Measurements from ENCODE around the gene CDH18.
"Not testable (repeated sequence)": the region's sequence is repeated elsewhere in the genome, so short reads cannot be mapped to it uniquely, and the experiment has no call there.

Gene CDH18

DNA sequence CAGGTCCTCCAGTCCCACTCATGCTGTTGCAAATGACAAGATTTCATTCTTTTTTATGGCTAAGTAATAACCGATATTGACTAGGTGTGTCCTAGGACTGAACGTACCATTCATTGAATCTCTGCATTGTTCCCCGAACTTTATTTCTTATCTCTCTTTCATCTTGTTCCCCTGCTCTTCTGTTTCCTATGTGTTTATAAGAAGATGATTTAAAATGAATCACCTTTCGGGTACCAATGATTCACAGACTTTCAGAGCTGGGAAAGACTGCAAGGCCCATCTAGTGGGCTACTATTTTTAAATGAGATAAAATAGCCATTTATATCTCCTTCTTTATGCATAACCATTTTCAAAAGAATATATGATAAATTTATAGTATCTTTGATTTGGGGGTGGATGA, 133.0 kb downstream of the CDH18 start:
- DNase-seq = no peak

- DNase-seq = no peak
Measured at GRCh38 chr5:19853616-19854240, 134.3 kb downstream of the CDH18 start.

GRCh38 chr5:19837536-19838174, 150.3 kb downstream of the CDH18 start:
- DNase-seq = no peak

DNA sequence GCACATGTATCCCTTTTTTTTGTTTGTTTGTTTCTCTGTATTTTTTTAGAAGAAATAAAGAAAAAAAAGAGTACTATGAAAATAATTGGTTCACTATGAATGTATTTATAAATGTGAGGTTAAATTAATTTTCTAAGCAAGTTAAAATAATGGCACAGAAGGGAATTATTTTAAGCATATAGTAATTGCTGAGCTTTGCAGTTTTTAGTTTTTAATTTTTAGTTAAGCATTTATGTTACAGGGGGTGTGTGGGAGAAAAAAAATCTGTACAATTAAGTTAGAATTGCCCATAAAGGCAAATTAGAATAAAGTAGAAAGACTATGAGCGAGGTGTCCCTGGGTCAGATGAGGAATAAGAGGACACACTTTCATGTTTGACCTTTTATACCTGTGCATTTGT, 152.6 kb downstream of the CDH18 start:
- DNase-seq = no peak

- not testable (repeated sequence) for DNase-seq
Measured at GRCh38 chr5:19812720-19813119, 175.3 kb downstream of the CDH18 start.

- DNase-seq = no peak
Measured at GRCh38 chr5:19806756-19807155, 181.2 kb downstream of the CDH18 start.

DNA sequence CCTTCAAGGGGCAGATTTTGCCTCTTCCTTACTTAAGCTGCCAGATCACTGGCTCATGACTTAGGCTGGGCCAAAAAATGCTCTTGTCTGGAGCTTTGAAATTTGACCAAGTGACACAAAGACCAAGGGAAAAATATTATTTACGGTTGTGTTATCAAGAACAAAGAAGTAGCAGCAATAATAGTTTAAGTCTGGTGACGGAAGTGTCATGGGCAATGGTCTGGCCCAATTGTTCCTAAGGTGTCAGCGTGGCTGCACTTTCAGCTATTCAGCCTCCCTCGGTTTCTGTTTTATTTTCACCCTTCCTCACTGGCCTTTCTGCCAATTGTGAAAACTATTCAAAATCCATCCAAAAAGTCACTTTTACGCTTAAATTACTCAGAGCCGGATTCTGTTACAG, 185.3 kb downstream of the CDH18 start:
- DNase-seq = no peak

- no peak for DNase-seq
Measured at GRCh38 chr5:19795218-19795617, 192.8 kb downstream of the CDH18 start.

GRCh38 chr5:19790829-19791466, 197.1 kb downstream of the CDH18 start:
- DNase-seq = no peak

DNA sequence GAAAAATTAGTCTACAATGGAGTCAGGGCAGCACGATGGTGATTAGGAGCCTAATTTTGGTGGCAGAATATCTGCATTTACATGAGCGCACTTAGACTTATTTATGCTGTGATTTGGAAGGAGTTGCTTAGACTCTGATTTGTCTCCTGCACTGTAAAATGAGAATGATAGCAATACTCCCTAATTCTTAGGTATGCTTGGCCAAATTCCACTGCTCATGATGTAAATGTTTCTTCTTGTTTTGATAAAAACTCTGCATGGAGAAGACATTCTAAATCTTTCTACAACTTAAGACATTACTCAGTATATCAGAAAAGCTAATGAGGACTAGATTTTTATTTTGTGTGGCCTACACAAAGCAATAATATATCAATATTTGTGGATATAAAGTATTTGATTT, 205.4 kb downstream of the CDH18 start:
- no peak for DNase-seq

GRCh38 chr5:19777363-19777762, 210.6 kb downstream of the CDH18 start:
- DNase-seq = no peak

GRCh38 chr5:19776886-19777285, 211.1 kb downstream of the CDH18 start:
- DNase-seq = not testable (repeated sequence)

DNA sequence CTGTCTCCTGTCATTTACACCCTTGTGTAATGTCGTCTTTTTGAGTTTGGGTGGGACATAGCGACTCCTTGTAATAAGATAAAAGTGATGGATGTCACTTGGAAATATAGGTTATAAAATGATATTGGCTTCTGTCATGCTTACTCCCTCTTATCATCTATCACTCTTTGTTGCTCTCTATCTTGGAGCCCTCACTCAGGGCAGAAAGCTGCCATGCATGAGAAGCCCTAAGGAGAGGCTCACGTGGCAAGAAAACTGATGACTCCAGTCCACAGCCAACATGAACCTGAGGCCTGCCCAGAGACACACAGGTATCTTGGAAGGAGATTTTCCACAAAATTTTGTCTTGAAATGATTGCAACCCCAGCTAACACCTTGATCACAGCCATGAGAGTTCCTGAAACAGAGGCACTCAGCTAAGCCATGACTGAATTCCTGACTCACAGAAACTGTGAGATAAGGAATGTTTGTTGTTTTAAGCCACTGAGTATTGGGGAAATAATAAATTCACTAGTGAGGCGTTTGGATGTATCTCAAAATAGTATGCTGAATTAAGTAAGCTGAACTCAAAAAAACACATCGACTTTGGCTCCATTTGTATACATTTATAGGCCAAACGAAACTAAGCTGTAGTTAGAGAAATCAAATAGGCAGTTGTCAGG, 216.7 kb downstream of the CDH18 start:
- DNase-seq = no peak

DNA sequence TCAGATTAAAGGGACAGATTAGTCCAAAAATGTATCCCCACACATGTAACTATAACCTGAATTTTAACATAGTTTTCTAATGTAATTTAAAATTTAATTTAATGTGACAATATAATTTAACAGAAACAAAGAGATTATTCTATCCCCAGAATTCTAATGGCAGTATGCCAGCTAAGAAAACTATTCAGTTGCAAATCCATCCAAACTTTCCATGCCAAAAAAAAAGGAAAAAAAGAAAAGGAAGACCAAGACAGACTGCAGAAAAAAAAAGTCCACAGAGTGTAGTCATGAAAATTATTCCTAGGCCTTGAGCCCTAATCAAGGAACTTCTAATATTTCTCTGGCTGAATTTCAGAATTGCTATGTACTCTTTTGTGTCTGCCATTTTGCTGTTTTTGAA, 217.6 kb downstream of the CDH18 start:
- no peak for DNase-seq

DNA sequence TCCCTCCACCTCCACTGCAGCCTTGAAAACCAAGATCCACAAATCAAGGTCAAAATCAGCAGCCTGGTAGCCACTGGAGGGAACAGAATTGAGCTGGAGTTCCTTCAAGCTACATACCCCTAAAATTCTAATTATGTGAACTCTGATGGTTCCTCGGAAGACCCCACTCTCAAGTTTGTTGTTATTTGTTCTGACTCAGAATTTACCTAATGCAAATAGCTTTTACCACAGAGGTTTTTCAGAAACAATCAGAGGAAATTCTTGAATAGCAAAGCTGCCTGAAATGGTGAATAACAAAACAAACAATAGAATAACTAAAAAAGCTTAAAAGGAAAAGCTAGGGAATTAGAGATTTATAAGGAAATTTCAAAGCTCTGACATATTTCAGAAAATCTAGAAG, 220.0 kb downstream of the CDH18 start:
- no peak for DNase-seq

DNA sequence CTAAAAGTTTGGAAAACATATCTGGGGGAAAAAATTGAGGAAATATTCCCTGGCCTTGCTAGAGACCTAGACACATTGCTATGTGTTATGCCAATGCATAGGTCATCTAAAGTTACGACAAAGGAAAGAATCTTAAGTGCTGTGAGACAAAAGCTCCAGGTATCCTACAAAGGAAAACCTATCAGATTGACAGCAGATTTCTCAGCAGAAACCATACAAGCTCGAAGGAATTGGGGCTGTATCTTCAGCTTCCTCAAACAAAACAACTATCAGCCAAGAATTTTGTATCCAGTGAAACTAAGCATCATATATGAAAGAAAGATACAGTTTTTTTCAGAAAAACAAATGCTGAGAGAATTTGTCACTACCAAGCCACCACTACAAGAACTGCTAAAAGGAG, 234.4 kb downstream of the CDH18 start:
- no peak for DNase-seq

- DNase-seq = no peak
Measured at GRCh38 chr5:19751326-19751725, 236.7 kb downstream of the CDH18 start.

- no peak for DNase-seq
Measured at GRCh38 chr5:19745247-19745646, 242.8 kb downstream of the CDH18 start.

DNA sequence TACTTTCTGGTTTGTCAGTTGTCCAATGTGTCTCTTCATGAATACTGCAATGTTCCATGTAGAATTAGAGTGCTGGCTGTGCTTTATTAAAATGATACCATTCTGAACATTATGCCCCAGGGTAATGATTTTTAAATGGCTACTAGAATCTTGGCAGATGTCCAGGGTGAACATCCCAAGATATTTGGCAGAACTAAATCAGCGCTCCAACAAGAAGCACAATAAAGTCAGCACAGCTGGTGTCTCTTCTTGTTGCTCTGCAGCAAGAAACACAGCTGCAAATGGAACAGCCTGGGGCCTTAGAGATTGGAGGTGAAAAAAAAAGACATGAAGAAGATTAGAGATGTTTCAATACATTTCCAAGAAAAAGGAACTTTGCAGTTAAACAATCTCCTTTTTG, 248.3 kb downstream of the CDH18 start:
- no peak for DNase-seq

DNA sequence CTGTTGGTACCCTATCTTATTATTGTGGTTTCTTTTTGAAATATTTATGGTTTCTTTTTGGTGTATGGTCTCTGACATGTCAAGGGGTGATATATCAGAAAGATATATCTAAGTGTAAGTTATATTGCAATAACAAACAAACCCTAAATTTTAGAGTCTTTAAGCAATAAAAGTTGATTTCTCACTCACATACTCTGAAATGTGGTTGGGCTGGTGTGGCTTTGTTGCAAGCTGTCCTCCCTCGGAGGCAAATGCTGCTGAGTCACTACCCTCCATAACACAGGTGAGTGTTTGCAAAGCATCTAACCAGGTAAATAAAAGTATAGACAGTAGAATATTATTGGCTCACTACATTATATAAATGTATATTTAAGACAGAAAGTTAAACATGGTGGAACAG, 253.2 kb downstream of the CDH18 start:
- DNase-seq = no peak

GRCh38 chr5:19733612-19734495, 254.1 kb downstream of the CDH18 start:
- DNase-seq = no peak

DNA sequence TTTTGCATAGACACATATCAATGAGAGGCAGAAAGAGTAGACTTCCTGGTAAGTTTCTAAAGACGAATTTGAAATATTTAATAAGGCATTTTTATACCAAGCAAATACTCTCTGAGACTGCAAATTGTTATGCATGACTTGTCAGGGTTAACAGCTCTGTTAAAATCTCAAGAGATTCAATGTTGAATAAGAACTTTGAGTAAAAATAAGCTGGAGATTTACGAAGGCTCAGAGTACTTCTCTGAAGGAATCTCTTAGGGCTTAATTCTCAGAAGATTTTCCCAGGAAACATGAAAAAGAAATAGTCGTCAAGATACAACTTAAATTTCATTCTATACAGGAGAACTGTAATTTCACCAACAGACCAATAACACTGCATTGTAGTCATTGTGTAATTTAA, 259.4 kb downstream of the CDH18 start:
- DNase-seq = no peak

DNA sequence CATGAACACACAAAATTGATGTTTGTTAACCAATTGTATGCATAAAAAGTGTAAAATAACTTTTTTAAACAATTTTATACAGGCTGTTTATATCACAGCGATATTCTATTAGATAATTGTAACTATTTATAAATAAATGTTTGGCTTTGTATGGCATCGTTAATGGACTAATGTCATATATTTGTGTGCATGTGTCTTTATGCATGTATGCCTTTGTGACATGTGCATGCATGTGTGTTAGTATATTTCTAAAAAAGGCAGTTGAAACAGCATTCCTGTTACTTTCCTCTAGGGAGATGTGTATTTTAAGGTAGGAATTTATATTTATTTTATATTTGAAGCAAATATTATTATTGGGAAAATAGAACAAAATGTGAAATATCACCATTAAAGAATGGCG, 268.9 kb downstream of the CDH18 start:
- no peak for DNase-seq

Data from DMS79 treated with DMSO at 0.1 percent for 48 hours (cell line).